Keratinocyte (primary cell): Measurements from ENCODE around the gene ROMO1.

Source experiments
- EZH2 ChIP-seq: IDR thresholded peaks from one replicate; pipeline ENCODE4 v1.6.1; 2012; ENCODE audit warnings: inconsistent platforms, mild to moderate bottlenecking, low read length, moderate library complexity
- TF ChIP-seq, protein P1 (sequence below), 3 experiments: IDR thresholded peaks in 1 of 3; conservative IDR thresholded peaks in 1 of 3; optimal IDR thresholded peaks in 1 of 3; 2 replicates in 2 of 3; 3 replicates in 1 of 3; pipeline versions ENCODE3 to v1.5.1; 2011; ENCODE audit warnings: low read length in 3 of 3, mild to moderate bottlenecking in 3 of 3, moderate library complexity in 2 of 3, control low read depth in 1 of 3, inconsistent platforms in 1 of 3; ENCODE audit not compliant: insufficient read depth in 2 of 3; ENCODE audit errors: extremely low read depth in 1 of 3

DNA sequence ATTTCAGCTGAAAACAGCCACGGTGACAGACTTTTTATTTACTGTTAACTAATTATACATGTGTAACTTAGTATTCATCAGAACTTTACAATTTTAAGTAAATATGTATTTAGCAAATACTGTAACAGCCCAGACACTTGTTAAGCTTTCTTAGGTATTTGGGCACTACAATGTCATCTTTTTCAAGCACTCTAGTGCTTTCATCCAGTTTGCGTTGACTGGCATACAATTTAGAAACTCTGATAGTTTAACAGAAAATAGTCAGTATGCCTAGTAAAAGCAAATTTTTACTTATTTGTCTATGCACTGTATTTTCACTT lies 32.2 kb downstream of the ROMO1 start:
- TF ChIP-seq, protein P1, sequence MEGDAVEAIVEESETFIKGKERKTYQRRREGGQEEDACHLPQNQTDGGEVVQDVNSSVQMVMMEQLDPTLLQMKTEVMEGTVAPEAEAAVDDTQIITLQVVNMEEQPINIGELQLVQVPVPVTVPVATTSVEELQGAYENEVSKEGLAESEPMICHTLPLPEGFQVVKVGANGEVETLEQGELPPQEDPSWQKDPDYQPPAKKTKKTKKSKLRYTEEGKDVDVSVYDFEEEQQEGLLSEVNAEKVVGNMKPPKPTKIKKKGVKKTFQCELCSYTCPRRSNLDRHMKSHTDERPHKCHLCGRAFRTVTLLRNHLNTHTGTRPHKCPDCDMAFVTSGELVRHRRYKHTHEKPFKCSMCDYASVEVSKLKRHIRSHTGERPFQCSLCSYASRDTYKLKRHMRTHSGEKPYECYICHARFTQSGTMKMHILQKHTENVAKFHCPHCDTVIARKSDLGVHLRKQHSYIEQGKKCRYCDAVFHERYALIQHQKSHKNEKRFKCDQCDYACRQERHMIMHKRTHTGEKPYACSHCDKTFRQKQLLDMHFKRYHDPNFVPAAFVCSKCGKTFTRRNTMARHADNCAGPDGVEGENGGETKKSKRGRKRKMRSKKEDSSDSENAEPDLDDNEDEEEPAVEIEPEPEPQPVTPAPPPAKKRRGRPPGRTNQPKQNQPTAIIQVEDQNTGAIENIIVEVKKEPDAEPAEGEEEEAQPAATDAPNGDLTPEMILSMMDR (optimal IDR thresholded peaks at IDR 0.05 in 1 of 3, IDR thresholded peaks at IDR 0.05 in 1 of 3, conservative IDR thresholded peaks at IDR 0.05 in 1 of 3; ENCODE audit: extremely low read depth in 1 of 3, insufficient read depth in 2 of 3, low read length in 3 of 3) = no peak
- no peak for TF ChIP-seq EZH2
